GM18499 (cell line): ENCODE data around the gene KIF6.
"Not testable (repeated sequence)": the region's sequence is repeated elsewhere in the genome, so short reads cannot be mapped to it uniquely, and the experiment has no call there.

Experiments used
- ATAC-seq: cut with Tn5 transposase; IDR thresholded peaks from one replicate; pipeline ENCODE4 v1.9.1; 2021; ENCODE audit warnings: moderate number of reproducible peaks; ENCODE audit not compliant: insufficient read depth, unreplicated experiment

KIF6 gene

DNA sequence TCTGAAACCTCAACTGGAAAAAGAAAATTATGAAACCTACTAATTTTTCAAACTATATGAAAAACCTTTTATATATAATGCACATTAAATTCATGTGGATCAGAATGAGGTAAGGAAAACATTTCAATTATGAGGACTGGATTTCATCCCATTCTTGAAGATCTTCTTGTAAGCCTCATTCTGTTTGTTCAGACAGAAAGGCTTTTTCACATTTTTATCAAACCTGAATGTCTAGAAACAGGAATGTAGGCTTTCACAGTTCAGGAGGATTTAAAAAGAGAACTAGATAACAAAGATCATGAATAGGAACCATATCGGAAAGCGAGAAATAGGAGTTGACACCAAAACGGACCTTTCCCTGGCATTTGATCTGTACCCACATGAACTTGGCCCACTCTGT, 210.2 kb downstream of the KIF6 start:
- no peak for ATAC-seq

DNA sequence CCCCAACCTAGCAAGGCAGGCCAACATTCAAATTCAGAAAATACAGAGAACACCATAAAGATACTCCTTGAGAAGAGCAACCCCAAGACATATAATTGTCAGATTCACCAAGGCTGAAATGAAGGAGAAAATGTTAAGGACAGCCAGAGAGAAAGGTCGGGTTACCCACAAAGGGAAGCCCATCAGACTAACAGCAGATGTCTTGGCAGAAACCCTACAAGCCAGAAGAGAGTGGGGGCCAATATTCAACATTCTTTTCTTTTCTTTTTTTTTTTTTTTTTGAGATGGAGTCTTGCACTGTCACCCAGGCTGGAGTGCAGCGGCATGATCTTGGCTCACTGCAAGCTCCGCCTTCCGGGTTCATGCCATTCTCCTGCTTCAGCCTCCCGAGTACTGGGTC, 215.4 kb downstream of the KIF6 start:
- ATAC-seq, result not testable (repeated sequence)

DNA sequence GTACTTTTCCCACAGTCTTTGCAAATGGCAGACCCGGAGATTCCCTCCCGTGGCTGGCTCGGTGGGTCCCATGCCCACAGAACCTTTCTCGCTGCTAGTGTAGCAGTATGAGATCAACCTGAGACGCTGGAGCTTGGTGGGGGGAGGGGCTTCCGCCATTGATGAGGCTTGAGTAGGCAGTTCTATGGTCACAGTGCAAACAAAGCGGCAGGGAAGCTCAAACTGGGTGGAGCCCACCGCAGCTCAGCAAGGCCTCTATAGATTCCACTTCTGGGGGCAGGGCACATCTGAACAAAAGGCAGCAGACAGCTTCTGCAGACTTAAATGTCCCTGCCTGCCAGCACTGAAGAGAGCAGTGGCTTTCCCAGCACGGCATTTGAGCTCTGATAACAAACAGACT, 216.7 kb downstream of the KIF6 start:
- no peak for ATAC-seq

DNA sequence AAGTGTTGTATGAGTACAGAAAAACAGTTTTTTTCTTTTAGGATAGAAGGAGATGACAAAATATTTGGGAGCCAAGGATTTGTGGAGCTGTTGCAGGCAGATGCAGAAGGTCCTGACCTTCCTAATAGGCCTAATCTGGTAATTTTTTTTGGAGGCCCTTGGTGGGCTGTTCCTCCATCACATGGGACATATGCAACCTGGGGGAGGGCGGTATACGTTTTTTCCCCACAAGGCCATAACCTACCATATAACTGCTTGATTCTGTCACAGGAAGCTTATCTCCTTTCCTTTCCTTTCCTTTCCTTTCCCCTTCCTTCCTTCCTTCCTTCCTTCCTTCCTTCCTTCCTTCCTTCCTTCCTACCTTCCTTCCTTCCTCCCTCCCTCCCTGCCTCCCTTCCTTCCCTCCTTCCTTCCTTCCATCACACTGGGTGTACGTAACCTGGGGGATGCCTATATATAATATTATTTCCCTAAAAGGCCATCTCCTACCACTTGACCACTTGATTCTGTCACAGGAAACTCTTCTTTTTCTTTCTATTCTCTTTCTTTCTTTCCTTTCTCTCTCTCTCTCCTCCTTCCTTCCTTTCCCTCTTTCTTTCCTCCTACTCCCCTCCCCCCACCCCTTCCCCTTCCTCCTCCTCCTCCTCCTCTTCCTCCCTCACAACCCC, 217.7 kb downstream of the KIF6 start:
- no peak for ATAC-seq

GRCh38 chr6:39502362-39502955, 222.7 kb downstream of the KIF6 start:
- ATAC-seq, result not testable (repeated sequence)

DNA sequence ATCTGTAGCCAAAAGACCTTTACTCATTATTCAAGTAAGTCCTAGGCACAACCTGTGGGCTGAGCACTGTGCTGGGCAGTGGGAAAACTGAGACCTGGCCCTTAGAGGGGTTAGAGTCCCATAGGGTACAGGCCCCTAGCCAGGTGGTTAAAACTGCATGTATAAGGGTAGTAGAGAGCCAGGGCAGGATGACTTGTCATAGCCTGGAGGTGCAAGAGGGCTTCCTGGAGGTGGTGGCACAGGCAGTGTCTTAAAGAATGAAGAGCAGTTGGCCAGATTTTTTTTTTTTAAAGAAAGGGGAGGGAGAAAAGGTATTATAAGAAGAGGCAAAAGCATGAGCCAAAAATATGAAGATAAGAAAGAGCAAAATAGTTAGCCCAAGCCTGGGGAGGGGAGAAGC, 226.2 kb downstream of the KIF6 start:
- ATAC-seq, result no peak

DNA sequence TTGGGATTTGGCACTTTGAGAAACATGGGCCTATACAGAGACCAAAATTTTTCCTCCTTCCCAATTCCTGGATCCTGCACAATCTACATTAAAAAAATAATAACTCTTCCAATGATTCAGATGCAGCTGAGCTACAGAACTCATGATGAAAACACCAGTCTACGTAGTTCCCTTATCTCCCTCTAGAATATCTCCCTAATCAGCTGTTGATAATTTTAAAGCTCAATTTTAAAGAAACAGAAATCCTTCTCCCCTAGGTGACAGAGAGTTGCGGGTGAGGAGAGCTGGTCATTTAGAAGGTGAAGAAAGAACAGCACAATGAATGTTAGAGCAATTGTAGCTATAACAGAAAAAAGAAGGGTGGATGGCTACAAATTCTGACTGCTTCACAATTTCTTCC, 227.1 kb downstream of the KIF6 start:
- ATAC-seq, result no peak

DNA sequence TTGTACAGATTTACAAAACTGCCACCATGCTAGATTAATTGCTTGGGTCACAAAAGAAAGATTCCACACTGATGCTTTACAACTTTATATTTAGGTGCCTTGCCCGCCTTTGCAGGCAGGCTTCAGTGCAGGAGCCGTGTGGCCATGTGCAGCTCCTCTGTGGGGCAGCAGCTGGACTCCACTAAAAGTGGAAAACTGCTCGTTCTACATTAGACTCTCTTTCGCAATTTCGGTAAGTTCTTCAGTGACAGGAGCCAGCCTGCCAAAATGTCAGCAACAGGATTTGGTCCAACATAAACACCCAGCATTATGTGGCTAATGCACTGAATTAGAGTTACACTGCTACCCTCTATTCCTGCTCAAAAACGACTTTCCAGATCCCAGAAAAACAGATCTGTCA, 228.3 kb downstream of the KIF6 start:
- no peak for ATAC-seq

GRCh38 chr6:39496456-39496855, 228.8 kb downstream of the KIF6 start:
- no peak for ATAC-seq

DNA sequence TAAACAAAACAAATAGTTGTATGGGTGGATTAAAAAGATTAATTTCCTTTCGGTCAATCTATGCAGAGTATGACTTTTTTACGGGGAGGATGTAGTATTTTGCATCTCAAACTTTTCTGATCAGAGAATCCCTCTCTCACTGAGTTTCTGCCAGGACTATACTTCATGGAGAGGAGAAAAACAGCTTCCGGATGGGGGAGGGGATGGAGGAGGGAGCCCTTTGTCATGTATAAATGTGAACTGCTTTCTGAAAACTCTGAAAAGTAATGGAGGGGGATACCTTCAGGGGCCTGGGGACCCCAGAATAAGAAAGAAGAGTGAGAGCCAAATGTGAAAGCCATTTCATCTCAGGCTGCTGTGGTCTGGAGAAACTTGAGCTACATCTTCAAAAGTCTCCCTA, 229.6 kb downstream of the KIF6 start:
- ATAC-seq, result no peak

DNA sequence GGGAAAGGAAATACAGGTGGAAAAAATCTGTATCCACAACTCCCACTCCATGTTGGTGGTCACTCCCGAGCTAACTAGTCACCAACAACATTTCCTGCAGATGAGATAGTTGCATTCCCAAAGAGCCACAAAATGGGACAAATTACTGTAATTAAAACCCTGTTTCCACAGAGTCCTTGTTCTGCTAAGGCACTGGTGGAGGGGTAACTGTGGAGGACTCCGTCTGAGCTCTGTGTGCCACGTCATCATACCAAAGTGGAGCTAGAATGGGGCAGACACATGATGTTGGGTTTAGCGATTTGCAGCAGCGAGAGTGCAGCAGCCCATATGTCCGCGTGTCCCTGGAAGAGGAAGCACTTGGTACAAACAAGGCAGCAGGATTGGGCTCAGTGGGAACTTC, 230.2 kb downstream of the KIF6 start:
- ATAC-seq, result no peak

DNA sequence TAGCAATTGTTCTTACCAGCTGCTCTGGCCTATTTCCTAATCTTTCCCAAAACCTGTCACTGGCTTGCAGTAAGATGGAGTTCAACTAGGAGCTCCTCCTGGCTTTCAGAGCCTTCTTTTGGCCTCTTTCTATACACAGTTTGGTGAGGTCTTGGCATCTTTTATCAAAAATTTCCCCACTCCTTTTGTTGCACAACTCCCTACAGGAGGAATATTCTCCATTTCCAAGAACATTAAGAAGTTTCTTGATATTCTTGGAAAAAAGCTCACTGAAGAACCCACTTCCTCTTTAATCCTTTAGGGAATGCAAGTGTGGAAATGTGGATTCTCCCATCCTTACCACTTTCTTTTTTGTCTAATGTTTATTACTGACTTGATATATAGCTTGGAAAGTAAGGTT, 231.4 kb downstream of the KIF6 start:
- ATAC-seq, result no peak

DNA sequence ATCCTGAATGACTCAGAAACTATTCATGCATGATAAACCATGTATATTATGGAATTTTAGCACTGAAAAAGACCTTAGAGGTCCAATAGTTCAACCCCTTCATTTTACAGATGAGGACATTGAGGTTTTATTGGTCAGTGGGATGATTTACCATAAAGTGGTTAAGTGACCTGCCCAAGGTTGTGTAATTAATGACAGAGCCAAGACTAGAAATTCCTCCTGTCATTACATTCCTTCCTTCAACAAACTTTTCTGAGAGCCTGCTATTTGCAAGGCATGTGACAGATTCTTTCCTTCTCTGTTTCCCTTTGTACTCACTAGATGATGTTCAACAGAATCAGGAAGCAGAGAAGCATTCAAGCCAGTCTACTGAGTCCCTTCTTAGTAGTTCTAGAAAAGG, 232.0 kb downstream of the KIF6 start:
- no peak for ATAC-seq

- no peak for ATAC-seq
These were observed 235.1 kb downstream of the KIF6 start for GRCh38 chr6:39490108-39490507.

- no peak for ATAC-seq
These were observed 236.8 kb downstream of the KIF6 start for GRCh38 chr6:39488255-39488879.

GRCh38 chr6:39484276-39484675, 240.9 kb downstream of the KIF6 start:
- no peak for ATAC-seq

DNA sequence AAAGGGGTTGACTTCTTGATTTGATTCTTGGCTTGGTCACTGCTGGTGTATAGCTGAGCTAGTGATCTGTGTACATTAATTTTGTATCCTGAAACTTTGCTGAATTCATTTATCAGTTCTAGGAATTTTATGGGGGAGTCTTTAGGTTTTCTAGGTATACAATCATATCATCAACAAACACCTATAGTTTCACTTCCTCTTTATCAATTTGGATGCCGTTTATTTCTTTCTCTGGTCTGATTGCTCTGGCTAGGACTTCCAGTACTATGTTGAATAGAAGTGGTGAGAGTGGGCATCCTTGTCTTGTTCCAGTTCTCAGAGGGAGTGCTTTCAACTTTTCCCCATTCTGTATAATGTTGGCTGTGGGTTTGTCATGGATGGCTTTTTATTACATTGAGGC, 245.4 kb downstream of the KIF6 start:
- ATAC-seq, result not testable (repeated sequence)

- ATAC-seq, result no peak
These were observed 248.5 kb downstream of the KIF6 start for GRCh38 chr6:39476670-39477069.

DNA sequence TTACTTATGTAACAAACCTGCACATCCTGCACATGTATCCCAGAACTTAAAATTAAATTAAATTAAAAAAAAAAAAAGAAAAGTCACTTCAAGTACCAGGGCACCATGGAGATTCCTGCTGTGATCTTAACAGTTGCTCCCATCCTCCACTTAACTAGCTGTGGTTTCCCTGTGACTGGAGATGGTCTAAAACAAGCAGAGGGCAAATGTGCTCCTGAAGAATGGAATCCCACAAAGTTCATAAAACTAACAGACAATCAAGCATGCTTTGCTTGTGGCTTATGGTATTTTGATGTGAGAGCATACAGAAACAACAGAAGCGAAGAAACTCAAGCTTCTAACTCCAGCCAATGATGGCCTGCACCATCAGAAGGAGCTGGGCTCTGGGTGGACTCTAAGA, 249.1 kb downstream of the KIF6 start:
- ATAC-seq, result no peak

- no peak for ATAC-seq
These were observed 253.1 kb downstream of the KIF6 start for GRCh38 chr6:39471954-39472659.

DNA sequence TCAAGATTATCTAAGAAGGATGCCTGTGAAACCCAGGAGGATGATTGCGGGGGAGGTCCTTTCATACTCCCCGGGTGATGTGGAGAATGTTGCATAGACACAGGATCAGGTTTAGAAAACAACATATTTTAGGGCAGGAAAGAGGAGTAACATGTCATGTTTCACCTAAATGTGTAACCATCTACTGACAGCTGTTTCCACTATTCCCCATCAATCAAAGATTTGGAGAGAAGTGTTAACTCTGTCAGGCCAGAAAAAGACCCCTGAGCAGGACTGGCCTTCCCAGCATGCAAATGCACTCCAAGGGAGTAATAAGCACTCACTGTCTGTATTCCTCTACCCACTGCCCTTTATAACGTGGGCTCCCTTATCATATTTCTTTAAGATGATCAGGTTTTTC, 254.7 kb downstream of the KIF6 start:
- ATAC-seq, result no peak
